Kidney (tissue), 14 donors: ENCODE results near the gene MLST8. TPM values are rescaled to one million over a fixed set of nuclear protein-coding genes. Genes with fewer than 3 reads are reported as not detected.
"Not testable (repeated sequence)": the region's sequence is repeated elsewhere in the genome, so short reads cannot be mapped to it uniquely, and the experiment has no call there.

Source experiments
- DNase-seq, 5 donors: peaks; one replicate each; pipeline ENCODE4 v3.0.0-alpha.2; 2013 to 2020
- FAIRE-seq: peaks from 2 replicates; lab custom pipeline; 2012; peaks lifted over from hg19 to GRCh38; lab: Jason Lieb, UNC
- H3K27ac ChIP-seq, 2 donors: one replicate each; pipeline ENCODE4 v1.7.0; 2013; ENCODE audit warnings: low read depth in 2 of 2, low read length in 2 of 2, inconsistent platforms in 1 of 2
- H3K27me3 ChIP-seq: one replicate; pipeline ENCODE4 v1.7.1; 2013; ENCODE audit warnings: low read length, inconsistent platforms; ENCODE audit not compliant: control insufficient read depth, insufficient read depth
- H3K36me3 ChIP-seq, 3 donors: one replicate each; pipeline versions ENCODE4 v1.7.0 to v1.7.1; 2013; ENCODE audit warnings: low read length in 3 of 3, control low read depth in 1 of 3, inconsistent platforms in 1 of 3; ENCODE audit not compliant: insufficient read depth in 3 of 3, control insufficient read depth in 2 of 3
- H3K4me1 ChIP-seq, 3 donors: one replicate each; pipeline versions ENCODE4 v1.7.0 to v1.7.1; 2013; ENCODE audit warnings: low read length in 3 of 3, inconsistent platforms in 1 of 3, low read depth in 1 of 3; ENCODE audit not compliant: control insufficient read depth in 2 of 3, insufficient read depth in 2 of 3
- H3K4me3 ChIP-seq, 3 donors: one replicate each; pipeline versions ENCODE4 v1.7.0 to v1.8.1; 2013; ENCODE audit warnings: low read length in 3 of 3, control low read depth in 1 of 3, inconsistent platforms in 1 of 3
- H3K9ac ChIP-seq, 3 donors: one replicate each; pipeline versions ENCODE4 v1.7.0 to v1.7.1; 2013; ENCODE audit warnings: low read length in 3 of 3, control low read depth in 1 of 3, inconsistent platforms in 1 of 3
- H3K9me3 ChIP-seq, 3 donors: one replicate each; pipeline versions ENCODE4 v1.7.0 to v1.7.1; 2013; ENCODE audit warnings: low read length in 3 of 3, control low read depth in 1 of 3, inconsistent platforms in 1 of 3; ENCODE audit not compliant: control insufficient read depth in 2 of 3, insufficient read depth in 1 of 3
- CTCF ChIP-seq: IDR thresholded peaks from 3 replicates; pipeline ENCODE4 v1.5.1; 2012; ENCODE audit warnings: mild to moderate bottlenecking, moderate library complexity, borderline replicate concordance; ENCODE audit not compliant: insufficient read depth; ENCODE audit errors: extremely low read depth
- intact Hi-C: fragments of 100-400 bp; cut with DNase I; formaldehyde crosslinking; loops from one replicate; pipeline ENCODE4 v1.11.1; 2022
- polyA plus RNA-seq: library from polyadenylated mRNA; stranded (reverse); fragments of 350-450 nt; fragmentation: Illumina TruSeq; extraction: RNeasy Lipid Tissue Mini Kit (QIAGEN cat#74804); gene quantifications from one replicate; pipeline ENCODE4 v1.2.3, GENCODE V29; 2014; ENCODE audit warnings: low read depth, low replicate concordance; ENCODE audit not compliant: insufficient read depth
- total RNA-seq: library from RNA; stranded (reverse); fragmentation: NEBNext Ultra II Directional; extraction: Animal tissue kit (Norgen Biotek cat#: 25700); gene quantifications from one replicate; pipeline ENCODE4 v1.2.1, GENCODE V29; 2021
- donor health status: control.
- donor health status: control.
- donor health status: control.
- donor health status: control.
- donor health status: control.
- donor health status: DM: yes; HTN: yes; CAD: no.
- donor health status: Normal renal cell carcinoma (clear cell type).

MLST8 gene
- total and polyA plus RNA-seq, 2 donors from 2014 or later = 34.0 to 63.3 TPM

- no peaks in the 10 kb centered on the region for H3K9me3 ChIP-seq
- intact Hi-C loops = no loop called here
- no peaks in the 10 kb centered on the region for H3K27me3 ChIP-seq
- DNase-seq (no peak), FAIRE-seq (no peak)
- peaks cover 2 to 46% (median 24%) of the 10 kb centered on the region in 3 donors for H3K36me3 ChIP-seq
- H3K4me1 ChIP-seq = peaks cover 0 to 6% (median 0%) of the 10 kb centered on the region in 3 donors
- no peak overlapping the region for H3K4me3 ChIP-seq
- H3K9ac ChIP-seq = no peak overlapping the region
- no peak overlapping the region for H3K27ac ChIP-seq
- TF ChIP-seq CTCF = no peak
These were observed 51.4 kb downstream of the MLST8 start for GRCh38 chr16:2256531-2257140.

GRCh38 chr16:2257726-2258125, 52.5 kb downstream of the MLST8 start:
- no peak for TF ChIP-seq CTCF
- no peak overlapping the region for H3K9ac ChIP-seq
- no peak for FAIRE-seq
- intact Hi-C loops = no loop called here
- peaks cover 5 to 57% (median 34%) of the 10 kb centered on the region in 3 donors for H3K36me3 ChIP-seq
- no peak overlapping the region for H3K27ac ChIP-seq
- H3K4me1 ChIP-seq = no peaks in the 10 kb centered on the region
- no peak for DNase-seq
- no peaks in the 10 kb centered on the region for H3K9me3 ChIP-seq
- no peaks in the 10 kb centered on the region for H3K27me3 ChIP-seq
- no peak overlapping the region for H3K4me3 ChIP-seq

- H3K4me1 ChIP-seq, H3K27ac ChIP-seq, H3K9ac ChIP-seq, H3K27me3 ChIP-seq, H3K9me3 ChIP-seq, H3K4me3 ChIP-seq, FAIRE-seq, DNase-seq, intact Hi-C loops: not testable (repeated sequence)
- H3K36me3 ChIP-seq = peaks cover 7 to 56% (median 38%) of the 10 kb centered on the region in 3 donors
These were observed 53.3 kb downstream of the MLST8 start for GRCh38 chr16:2258530-2258929.

Other genes starting within 250 kb of the MLST8 start
- gene NDUFB10, start 245.9 kb upstream of the MLST8 start, total RNA-seq = 123 TPM
- gene NDUFB10, start 245.9 kb upstream of the MLST8 start, polyA plus RNA-seq = 432 TPM
- gene RPS2, start 240.6 kb upstream of the MLST8 start, total RNA-seq = 1,550 TPM
- 2,018 TPM for gene RPS2, start 240.6 kb upstream of the MLST8 start, polyA plus RNA-seq
- gene RNF151, start 238.6 kb upstream of the MLST8 start, total RNA-seq = not detected
- not detected for gene RNF151, start 238.6 kb upstream of the MLST8 start, polyA plus RNA-seq
- 33.3 TPM for gene TBL3, start 233.4 kb upstream of the MLST8 start, total RNA-seq
- 38.5 TPM for gene TBL3, start 233.4 kb upstream of the MLST8 start, polyA plus RNA-seq
- gene NOXO1, start 224.0 kb upstream of the MLST8 start, total RNA-seq = 0.57 TPM
- 0.58 TPM for gene NOXO1, start 224.0 kb upstream of the MLST8 start, polyA plus RNA-seq
- gene GFER, start 221.3 kb upstream of the MLST8 start, total RNA-seq = 25.0 TPM
- gene GFER, start 221.3 kb upstream of the MLST8 start, polyA plus RNA-seq = 45.6 TPM
- 2.2 TPM for gene SYNGR3, start 215.5 kb upstream of the MLST8 start, total RNA-seq
- gene SYNGR3, start 215.5 kb upstream of the MLST8 start, polyA plus RNA-seq = 4.6 TPM
- gene ZNF598, start 195.6 kb upstream of the MLST8 start, total RNA-seq = 34.9 TPM
- 14.3 TPM for gene ZNF598, start 195.6 kb upstream of the MLST8 start, polyA plus RNA-seq
- not detected for gene NPW, start 185.7 kb upstream of the MLST8 start, total RNA-seq
- not detected for gene NPW, start 185.7 kb upstream of the MLST8 start, polyA plus RNA-seq
- gene NHERF2, start 178.6 kb upstream of the MLST8 start, total RNA-seq = 238 TPM
- 405 TPM for gene NHERF2, start 178.6 kb upstream of the MLST8 start, polyA plus RNA-seq
- gene NTHL1, start 157.6 kb upstream of the MLST8 start, total RNA-seq = 15.3 TPM
- gene NTHL1, start 157.6 kb upstream of the MLST8 start, polyA plus RNA-seq = 36.0 TPM
- 151 TPM for gene TSC2, start 157.5 kb upstream of the MLST8 start, total RNA-seq
- gene TSC2, start 157.5 kb upstream of the MLST8 start, polyA plus RNA-seq = 40.0 TPM
- 88.3 TPM for gene PKD1, start 69.6 kb upstream of the MLST8 start, total RNA-seq
- 16.2 TPM for gene PKD1, start 69.6 kb upstream of the MLST8 start, polyA plus RNA-seq
- 1.5 TPM for gene RAB26, start 56.8 kb upstream of the MLST8 start, total RNA-seq
- gene RAB26, start 56.8 kb upstream of the MLST8 start, polyA plus RNA-seq = 3.0 TPM
- gene TRAF7, start 49.7 kb upstream of the MLST8 start, total RNA-seq = 66.8 TPM
- gene TRAF7, start 49.7 kb upstream of the MLST8 start, polyA plus RNA-seq = 26.1 TPM
- 0.66 TPM for gene CASKIN1, start 8.8 kb upstream of the MLST8 start, total RNA-seq
- 0.30 TPM for gene CASKIN1, start 8.8 kb upstream of the MLST8 start, polyA plus RNA-seq
- gene BRICD5, start 5.4 kb downstream of the MLST8 start, total RNA-seq = 7.2 TPM
- gene BRICD5, start 5.4 kb downstream of the MLST8 start, polyA plus RNA-seq = 8.2 TPM
- gene PGP, start 9.4 kb downstream of the MLST8 start, total RNA-seq = 13.5 TPM
- gene PGP, start 9.4 kb downstream of the MLST8 start, polyA plus RNA-seq = 21.2 TPM
- gene E4F1, start 18.1 kb downstream of the MLST8 start, total RNA-seq = 26.0 TPM
- gene E4F1, start 18.1 kb downstream of the MLST8 start, polyA plus RNA-seq = 13.6 TPM
- 0.88 TPM for gene DNASE1L2, start 31.0 kb downstream of the MLST8 start, total RNA-seq
- gene DNASE1L2, start 31.0 kb downstream of the MLST8 start, polyA plus RNA-seq = 0.88 TPM
- gene ECI1, start 46.1 kb downstream of the MLST8 start, total RNA-seq = 98.1 TPM
- gene ECI1, start 46.1 kb downstream of the MLST8 start, polyA plus RNA-seq = 233 TPM
- gene RNPS1, start 62.7 kb downstream of the MLST8 start, total RNA-seq = 134 TPM
- gene RNPS1, start 62.7 kb downstream of the MLST8 start, polyA plus RNA-seq = 102 TPM
- gene ABCA3, start 135.3 kb downstream of the MLST8 start, total RNA-seq = 35.5 TPM
- 5.5 TPM for gene ABCA3, start 135.3 kb downstream of the MLST8 start, polyA plus RNA-seq
- 2.9 TPM for gene CCNF, start 224.0 kb downstream of the MLST8 start, total RNA-seq
- 0.77 TPM for gene CCNF, start 224.0 kb downstream of the MLST8 start, polyA plus RNA-seq